WERI-Rb-1 (cell line): ENCODE measurements around the gene ANK2.

ENCODE experiments used
- DNase-seq: peaks from one replicate; pipeline ENCODE4 v3.0.0-alpha.2; 2020
- H3K27ac ChIP-seq: fragments of 250-450 bp; sonication (Bioruptor Pico); 2 replicates; pipeline ENCODE4 v1.5.1; 2020; ENCODE audit warnings: mild to moderate bottlenecking, moderate library complexity
- H3K27me3 ChIP-seq: fragments of 250-450 bp; sonication (Bioruptor Pico); 2 replicates; pipeline ENCODE4 v1.5.1; 2021; ENCODE audit warnings: mild to moderate bottlenecking, low read depth, moderate library complexity; ENCODE audit not compliant: insufficient read depth, severe bottlenecking
- H3K36me3 ChIP-seq: fragments of 250-450 bp; sonication (Bioruptor Pico); 2 replicates; pipeline ENCODE4 v1.5.1; 2020; ENCODE audit warnings: mild to moderate bottlenecking, moderate library complexity
- H3K4me3 ChIP-seq: 2 replicates; pipeline ENCODE4 v1.5.1; 2011; ENCODE audit warnings: low read depth, mild to moderate bottlenecking, control low read depth, low read length
- H3K9me3 ChIP-seq: fragments of 250-450 bp; sonication (Bioruptor Pico); 2 replicates; pipeline ENCODE4 v1.5.1; 2021; ENCODE audit warnings: mild to moderate bottlenecking, moderate library complexity; ENCODE audit not compliant: severe bottlenecking
- TF ChIP-seq, protein P1 (sequence below): IDR thresholded peaks from 2 replicates; pipeline ENCODE4 v1.5.1; 2011; ENCODE audit warnings: low read depth, mild to moderate bottlenecking, control low read depth, inconsistent platforms, low read length

The ANK2 gene

DNA sequence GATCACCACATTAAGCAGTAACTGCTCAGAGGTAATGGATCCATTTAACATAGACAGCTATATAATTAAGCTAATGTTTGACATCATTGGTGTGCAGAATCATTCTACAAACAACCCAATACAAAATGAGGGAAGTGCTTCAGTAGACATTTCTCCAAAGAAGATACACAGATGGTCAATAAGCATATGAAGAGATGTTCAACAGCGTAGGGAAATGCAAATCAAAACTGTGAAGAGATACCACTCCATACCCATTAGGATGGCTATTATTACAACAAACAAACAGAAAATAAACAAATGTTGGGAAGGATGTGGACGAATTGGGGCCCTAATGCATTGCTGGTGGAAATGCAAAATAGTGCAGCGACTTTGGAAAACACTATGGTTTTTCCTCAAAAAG is 294.6 kb downstream of the ANK2 start:
- Histone ChIP-seq H3K4me3 (no peak overlapping the region), H3K27ac (no peak overlapping the region), H3K27me3 (no peaks in the 10 kb centered on the region), H3K9me3 (no peaks in the 10 kb centered on the region), H3K36me3 (peaks cover 7% of the 10 kb centered on the region)
- no peak for DNase-seq
- TF ChIP-seq, protein P1, sequence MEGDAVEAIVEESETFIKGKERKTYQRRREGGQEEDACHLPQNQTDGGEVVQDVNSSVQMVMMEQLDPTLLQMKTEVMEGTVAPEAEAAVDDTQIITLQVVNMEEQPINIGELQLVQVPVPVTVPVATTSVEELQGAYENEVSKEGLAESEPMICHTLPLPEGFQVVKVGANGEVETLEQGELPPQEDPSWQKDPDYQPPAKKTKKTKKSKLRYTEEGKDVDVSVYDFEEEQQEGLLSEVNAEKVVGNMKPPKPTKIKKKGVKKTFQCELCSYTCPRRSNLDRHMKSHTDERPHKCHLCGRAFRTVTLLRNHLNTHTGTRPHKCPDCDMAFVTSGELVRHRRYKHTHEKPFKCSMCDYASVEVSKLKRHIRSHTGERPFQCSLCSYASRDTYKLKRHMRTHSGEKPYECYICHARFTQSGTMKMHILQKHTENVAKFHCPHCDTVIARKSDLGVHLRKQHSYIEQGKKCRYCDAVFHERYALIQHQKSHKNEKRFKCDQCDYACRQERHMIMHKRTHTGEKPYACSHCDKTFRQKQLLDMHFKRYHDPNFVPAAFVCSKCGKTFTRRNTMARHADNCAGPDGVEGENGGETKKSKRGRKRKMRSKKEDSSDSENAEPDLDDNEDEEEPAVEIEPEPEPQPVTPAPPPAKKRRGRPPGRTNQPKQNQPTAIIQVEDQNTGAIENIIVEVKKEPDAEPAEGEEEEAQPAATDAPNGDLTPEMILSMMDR = no peak

DNA sequence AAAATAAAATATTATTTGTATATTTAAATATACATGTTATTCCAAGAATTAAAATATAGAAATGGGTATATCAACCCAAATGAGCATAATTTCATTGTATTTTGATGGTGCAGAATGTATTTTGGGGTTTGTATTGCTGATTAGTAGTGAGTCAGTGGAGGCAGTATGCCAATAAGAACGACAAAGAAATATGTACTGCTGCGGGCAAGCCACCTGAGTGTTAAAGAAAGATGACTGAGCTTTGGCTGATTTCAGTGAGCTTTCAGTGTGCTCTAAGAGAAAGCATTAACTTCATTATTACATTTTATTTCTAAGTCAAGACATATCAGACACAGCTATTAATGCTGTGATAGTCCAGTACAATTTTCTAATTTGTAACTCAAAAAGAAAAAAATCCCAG is 297.8 kb downstream of the ANK2 start:
- Histone ChIP-seq H3K4me3 (no peak overlapping the region), H3K36me3 (peaks cover 7% of the 10 kb centered on the region), H3K27me3 (no peaks in the 10 kb centered on the region), H3K9me3 (no peaks in the 10 kb centered on the region), H3K27ac (no peak overlapping the region)
- TF ChIP-seq, protein P1 = no peak
- DNase-seq = no peak

DNA sequence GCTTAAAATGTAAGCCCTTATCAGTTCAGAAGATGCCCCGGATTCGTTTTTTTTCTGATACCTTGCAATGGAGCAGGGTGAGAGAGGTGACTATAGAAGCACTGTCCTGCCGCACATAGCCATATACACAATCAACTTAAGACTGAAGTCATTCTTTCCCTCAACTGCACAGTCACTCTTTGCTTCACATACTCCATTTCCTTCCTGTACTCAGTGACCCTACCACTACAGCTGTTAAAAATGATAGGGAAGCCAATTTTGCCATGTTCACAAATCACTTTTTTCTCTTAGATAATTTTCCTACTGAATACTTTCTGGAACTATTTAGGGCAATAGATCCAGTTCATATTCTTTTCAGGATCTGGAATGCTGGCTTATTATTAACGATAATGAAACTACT is 300.0 kb downstream of the ANK2 start:
- TF ChIP-seq, protein P1 = no peak
- Histone ChIP-seq H3K4me3 (no peak overlapping the region), H3K9me3 (no peaks in the 10 kb centered on the region), H3K27me3 (no peaks in the 10 kb centered on the region), H3K36me3 (peaks cover 3% of the 10 kb centered on the region; the same call in 1 of the 2 replicates), H3K27ac (no peak overlapping the region)
- no peak for DNase-seq

DNA sequence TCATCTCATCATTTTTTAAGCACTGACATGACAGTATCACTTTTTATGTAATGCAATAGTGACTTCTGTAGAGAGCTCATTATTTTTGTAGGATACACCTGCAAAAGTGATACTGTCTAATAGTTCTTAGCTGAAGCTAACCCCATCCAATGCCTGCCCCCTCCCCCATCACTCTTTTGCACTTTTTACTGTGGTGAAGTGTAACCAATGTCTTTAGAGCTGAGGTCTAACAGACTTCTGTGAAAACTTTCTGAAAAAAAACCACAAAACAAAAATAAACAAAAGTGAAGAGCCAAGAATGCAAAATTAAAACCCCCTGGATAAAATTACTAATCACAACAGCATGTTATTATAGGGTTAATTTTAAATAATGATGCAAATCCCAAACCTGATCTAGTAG is 301.1 kb downstream of the ANK2 start:
- Histone ChIP-seq H3K27ac (no peak overlapping the region), H3K4me3 (no peak overlapping the region), H3K9me3 (no peaks in the 10 kb centered on the region), H3K27me3 (no peaks in the 10 kb centered on the region), H3K36me3 (no peaks in the 10 kb centered on the region; the same call in 1 of the 2 replicates)
- TF ChIP-seq, protein P1 = no peak
- DNase-seq = no peak

DNA sequence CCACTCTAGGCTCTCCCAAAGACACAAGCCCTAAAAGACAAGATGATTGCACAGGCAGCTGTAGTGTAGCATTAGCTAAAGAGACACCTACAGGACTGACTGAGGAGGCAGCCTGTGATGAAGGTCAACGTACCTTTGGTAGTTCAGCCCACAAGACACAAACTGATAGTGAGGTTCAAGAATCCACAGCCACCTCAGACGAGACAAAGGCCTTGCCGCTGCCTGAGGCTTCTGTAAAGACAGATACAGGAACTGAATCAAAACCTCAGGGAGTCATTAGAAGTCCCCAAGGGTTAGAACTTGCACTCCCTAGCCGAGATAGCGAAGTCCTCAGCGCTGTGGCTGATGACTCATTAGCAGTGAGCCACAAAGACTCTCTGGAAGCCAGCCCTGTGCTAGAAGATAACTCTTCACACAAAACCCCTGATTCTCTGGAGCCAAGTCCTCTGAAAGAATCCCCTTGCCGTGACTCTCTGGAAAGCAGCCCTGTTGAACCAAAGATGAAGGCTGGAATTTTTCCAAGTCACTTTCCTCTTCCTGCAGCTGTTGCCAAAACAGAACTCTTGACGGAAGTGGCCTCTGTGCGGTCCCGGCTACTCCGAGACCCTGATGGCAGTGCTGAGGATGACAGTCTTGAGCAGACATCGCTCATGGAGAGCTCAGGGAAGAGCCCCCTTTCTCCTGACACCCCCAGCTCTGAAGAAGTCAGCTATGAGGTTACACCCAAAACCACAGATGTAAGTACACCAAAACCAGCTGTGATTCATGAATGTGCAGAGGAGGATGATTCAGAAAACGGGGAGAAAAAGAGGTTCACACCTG is 306.3 kb downstream of the ANK2 start:
- Histone ChIP-seq H3K27ac (no peak overlapping the region), H3K27me3 (no peaks in the 10 kb centered on the region)

More for the DNA sequence above, 306.3 kb downstream of the ANK2 start:
- no peaks in the 10 kb centered on the region; the same call in 1 of the 2 replicates for H3K36me3 ChIP-seq
- no peak for DNase-seq
- TF ChIP-seq, protein P1 = no peak
- H3K9me3 ChIP-seq = no peaks in the 10 kb centered on the region
- no peak overlapping the region for H3K4me3 ChIP-seq
